ENCODE measurements around the gene RNASET2. TPM values are rescaled to one million over a fixed set of nuclear protein-coding genes. Genes with fewer than 3 reads are reported as not detected.

RNASET2 gene
- total RNA-seq, 2 donors from 2014 or later: 53.7 to 66.3 TPM

GRCh38 chr6:166959911-166960608 is 3.7 kb upstream of the RNASET2 start:
- intact Hi-C loops (cut with DNase I): no loop called here
- 75 to 82% methylated on average over 9 of the region's 9 CpGs for whole genome bisulfite sequencing, 2 donors
- peak overlapping the region in 1 of 4 donors; percentile 89 for H3K27ac ChIP-seq
- TF ChIP-seq, protein P1, sequence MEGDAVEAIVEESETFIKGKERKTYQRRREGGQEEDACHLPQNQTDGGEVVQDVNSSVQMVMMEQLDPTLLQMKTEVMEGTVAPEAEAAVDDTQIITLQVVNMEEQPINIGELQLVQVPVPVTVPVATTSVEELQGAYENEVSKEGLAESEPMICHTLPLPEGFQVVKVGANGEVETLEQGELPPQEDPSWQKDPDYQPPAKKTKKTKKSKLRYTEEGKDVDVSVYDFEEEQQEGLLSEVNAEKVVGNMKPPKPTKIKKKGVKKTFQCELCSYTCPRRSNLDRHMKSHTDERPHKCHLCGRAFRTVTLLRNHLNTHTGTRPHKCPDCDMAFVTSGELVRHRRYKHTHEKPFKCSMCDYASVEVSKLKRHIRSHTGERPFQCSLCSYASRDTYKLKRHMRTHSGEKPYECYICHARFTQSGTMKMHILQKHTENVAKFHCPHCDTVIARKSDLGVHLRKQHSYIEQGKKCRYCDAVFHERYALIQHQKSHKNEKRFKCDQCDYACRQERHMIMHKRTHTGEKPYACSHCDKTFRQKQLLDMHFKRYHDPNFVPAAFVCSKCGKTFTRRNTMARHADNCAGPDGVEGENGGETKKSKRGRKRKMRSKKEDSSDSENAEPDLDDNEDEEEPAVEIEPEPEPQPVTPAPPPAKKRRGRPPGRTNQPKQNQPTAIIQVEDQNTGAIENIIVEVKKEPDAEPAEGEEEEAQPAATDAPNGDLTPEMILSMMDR (IDR thresholded peaks at IDR 0.05): no peak
- peaks cover 18% of the 10 kb centered on the region for H3K4me1 ChIP-seq
- H3K27me3 ChIP-seq: no peaks in the 10 kb centered on the region
- DNase-seq (no peak), ATAC-seq (no peak)
- H3K4me3 ChIP-seq: no peak overlapping the region
- H3K36me3 ChIP-seq (replicated peaks in 1 of 2; ENCODE audit: insufficient read depth in 1 of 2, low read depth in 2 of 2): no peaks in the 10 kb centered on the region
- H3K9me3 ChIP-seq: no peaks in the 10 kb centered on the region

GRCh38 chr6:166958926-166959861 is 2.8 kb upstream of the RNASET2 start:
- H3K9me3 ChIP-seq: no peaks in the 10 kb centered on the region
- no peaks in the 10 kb centered on the region for H3K27me3 ChIP-seq
- peaks cover 26% of the 10 kb centered on the region for H3K4me1 ChIP-seq
- TF ChIP-seq POLR2A (IDR thresholded peaks at IDR 0.05): no peak
- TF ChIP-seq, protein P1 (IDR thresholded peaks at IDR 0.05): no peak
- intact Hi-C loops (cut with DNase I): no loop called here
- H3K4me3 ChIP-seq: no peak overlapping the region
- H3K27ac ChIP-seq: peak overlapping the region in 2 of 4 donors; percentile 24 to 89
- ATAC-seq: no peak
- DNase-seq: peak in 1 of 4 donors; percentile 58
- 65 to 78% methylated on average over 13 of the region's 13 CpGs for WGBS, 2 donors
- no peaks in the 10 kb centered on the region for H3K36me3 ChIP-seq (replicated peaks in 1 of 2; ENCODE audit: insufficient read depth in 1 of 2, low read depth in 2 of 2)

DNA sequence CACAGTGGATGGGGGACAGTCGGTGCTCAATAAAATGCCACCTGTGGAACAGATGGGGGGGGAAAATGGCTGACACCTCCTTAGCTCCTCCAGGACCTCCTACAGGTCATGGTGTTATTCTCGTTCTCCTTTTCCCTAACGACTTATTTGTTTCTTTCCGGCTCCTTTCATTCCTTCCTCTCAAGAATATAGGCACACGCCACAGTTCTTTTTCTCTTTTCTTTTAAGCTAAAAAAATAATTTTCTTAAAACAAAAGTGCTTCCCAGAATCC is 1.4 kb upstream of the RNASET2 start:
- no peak for TF ChIP-seq POLR2A (IDR thresholded peaks at IDR 0.05)
- TF ChIP-seq, protein P1 (IDR thresholded peaks at IDR 0.05): no peak
- Histone ChIP-seq H3K4me3 (no peak overlapping the region), H3K4me1 (peaks cover 26% of the 10 kb centered on the region), H3K27me3 (no peaks in the 10 kb centered on the region), H3K36me3 (replicated peaks in 1 of 2; ENCODE audit: insufficient read depth in 1 of 2, low read depth in 2 of 2) (no peaks in the 10 kb centered on the region), H3K9me3 (no peaks in the 10 kb centered on the region), H3K27ac (peak overlapping the region in 2 of 4 donors; percentile 84 to 89)
- DNase-seq: no peak
- WGBS, 2 donors: 80 to 98% methylated on average over 5 of the region's 5 CpGs
- ATAC-seq: no peak
- intact Hi-C loops (cut with DNase I): no loop called here

DNA sequence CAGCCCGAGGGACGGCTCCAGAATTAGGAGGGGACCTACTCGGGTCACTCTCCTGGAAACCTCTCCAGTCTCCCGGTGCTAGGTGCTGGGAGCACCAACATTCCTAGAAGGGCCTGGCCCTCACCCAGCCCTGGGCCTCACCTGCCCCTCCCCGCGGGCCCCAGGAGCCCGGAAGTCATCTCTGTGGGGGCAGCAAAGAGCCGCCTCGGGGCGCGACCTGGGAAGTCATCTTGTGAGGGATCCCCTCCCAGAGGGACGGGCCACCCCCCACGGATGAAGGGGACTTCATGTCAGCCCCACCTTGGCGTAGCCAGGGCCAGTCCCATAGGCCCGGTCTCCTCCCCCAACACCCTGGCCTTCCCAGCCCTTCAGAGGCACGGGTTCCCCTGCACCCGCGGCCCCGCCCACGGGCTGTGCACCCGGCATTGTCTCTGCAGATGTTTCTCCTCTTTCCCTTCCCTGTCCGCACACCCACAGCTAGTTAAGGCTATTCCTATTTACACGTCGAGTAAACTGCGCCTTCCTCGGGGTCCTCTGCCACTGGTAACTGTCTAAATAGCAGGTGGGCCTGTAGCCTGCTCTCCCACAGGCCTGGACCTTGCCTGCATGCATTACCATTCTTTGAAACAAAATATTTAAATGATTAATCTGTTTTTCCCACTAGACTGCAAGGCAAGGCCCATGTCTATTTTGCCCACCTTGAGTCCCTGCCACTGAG is 896 bp upstream of the RNASET2 start:
- intact Hi-C loops (cut with DNase I): no loop called here
- peaks cover 26% of the 10 kb centered on the region for H3K4me1 ChIP-seq
- no peaks in the 10 kb centered on the region for H3K27me3 ChIP-seq
- ATAC-seq (peak; percentile 15), DNase-seq (peak; percentile 37 to 57 (median 54))
- no peaks in the 10 kb centered on the region for H3K36me3 ChIP-seq (replicated peaks in 1 of 2; ENCODE audit: insufficient read depth in 1 of 2, low read depth in 2 of 2)
- H3K27ac ChIP-seq: peak overlapping the region; percentile 62 to 89 (median 82)
- WGBS, 2 donors: 14 to 43% methylated on average over 10 to 26 of the region's 26 CpGs
- TF ChIP-seq, protein P1 (IDR thresholded peaks at IDR 0.05): no peak
- no peak for TF ChIP-seq POLR2A (IDR thresholded peaks at IDR 0.05)
- no peaks in the 10 kb centered on the region for H3K9me3 ChIP-seq
- peak overlapping the region; percentile 64 to 67 for H3K4me3 ChIP-seq
